GM18867 (cell line): ENCODE results near the gene CC2D2A.
"Not testable (repeated sequence)": the region's sequence is repeated elsewhere in the genome, so short reads cannot be mapped to it uniquely, and the experiment has no call there.

ENCODE experiments used
- ATAC-seq: cut with Tn5 transposase; IDR thresholded peaks from one replicate; pipeline ENCODE4 v1.9.1; 2021; ENCODE audit warnings: mild to moderate bottlenecking, moderate library complexity; ENCODE audit not compliant: unreplicated experiment

The CC2D2A gene

GRCh38 chr4:15556511-15557092, 86.9 kb downstream of the CC2D2A start:
- no peak for ATAC-seq

- ATAC-seq = no peak
These were observed 88.3 kb downstream of the CC2D2A start for GRCh38 chr4:15557786-15558550.

- ATAC-seq = no peak
These were observed 88.9 kb downstream of the CC2D2A start for GRCh38 chr4:15558561-15558960.

GRCh38 chr4:15562114-15562513, 92.4 kb downstream of the CC2D2A start:
- no peak for ATAC-seq

GRCh38 chr4:15562623-15563022, 92.9 kb downstream of the CC2D2A start:
- no peak for ATAC-seq

- no peak for ATAC-seq
These were observed 94.2 kb downstream of the CC2D2A start for GRCh38 chr4:15563871-15564270.

GRCh38 chr4:15568821-15569220, 99.1 kb downstream of the CC2D2A start:
- no peak for ATAC-seq

GRCh38 chr4:15569746-15570145, 100.1 kb downstream of the CC2D2A start:
- ATAC-seq = no peak

- no peak for ATAC-seq
These were observed 106.3 kb downstream of the CC2D2A start for GRCh38 chr4:15575966-15576365.

- no peak for ATAC-seq
These were observed 107.8 kb downstream of the CC2D2A start for GRCh38 chr4:15577508-15577907.

DNA sequence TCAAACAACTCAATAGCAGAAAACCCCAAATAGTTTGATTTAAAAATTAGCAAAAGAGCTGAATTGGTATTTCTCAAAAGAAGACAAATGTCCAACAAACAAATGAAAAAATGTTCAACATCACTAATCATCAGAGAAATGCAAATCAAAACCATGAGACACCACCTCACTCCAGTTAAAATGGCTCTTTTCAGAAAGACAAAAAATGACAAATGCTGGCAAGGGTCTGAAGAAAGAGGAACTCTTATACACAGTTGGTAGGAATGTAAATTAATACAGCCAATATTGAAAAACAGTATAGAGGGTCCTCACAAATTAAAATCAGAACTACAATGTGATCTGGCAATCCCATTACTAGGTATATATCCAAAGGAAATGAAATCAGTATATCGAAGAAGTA, 115.1 kb downstream of the CC2D2A start:
- ATAC-seq = no peak

- ATAC-seq = no peak
These were observed 115.6 kb downstream of the CC2D2A start for GRCh38 chr4:15585331-15585730.

- no peak for ATAC-seq
These were observed 116.4 kb downstream of the CC2D2A start for GRCh38 chr4:15586066-15586465.

- ATAC-seq = no peak
These were observed 118.0 kb downstream of the CC2D2A start for GRCh38 chr4:15587649-15588048.

- no peak for ATAC-seq
These were observed 123.1 kb downstream of the CC2D2A start for GRCh38 chr4:15592799-15593198.

- no peak for ATAC-seq
These were observed 129.0 kb downstream of the CC2D2A start for GRCh38 chr4:15598644-15599043.

DNA sequence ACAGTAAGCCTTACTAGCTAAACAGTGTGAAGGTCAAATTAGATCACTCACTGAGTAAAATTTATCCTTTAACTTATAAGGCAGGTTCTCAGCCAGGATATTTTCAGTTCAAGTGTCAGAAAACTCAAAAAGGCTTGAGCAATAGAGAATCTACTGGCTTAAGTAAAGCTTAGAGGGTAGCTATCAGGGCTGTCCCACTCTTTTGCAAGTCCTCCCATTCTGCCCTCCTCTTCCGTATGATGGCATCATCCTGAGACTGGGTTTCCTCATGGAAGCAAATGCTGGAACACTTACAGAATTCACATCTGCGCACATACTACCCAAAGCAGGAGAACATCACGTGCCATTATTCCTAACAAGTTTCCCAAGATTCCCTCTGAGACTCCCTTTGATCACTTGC, 130.5 kb downstream of the CC2D2A start:
- ATAC-seq = no peak

- no peak for ATAC-seq
These were observed 132.2 kb downstream of the CC2D2A start for GRCh38 chr4:15601862-15602261.

- ATAC-seq = no peak
These were observed 135.9 kb downstream of the CC2D2A start for GRCh38 chr4:15605537-15605936.

GRCh38 chr4:15610855-15611254, 141.2 kb downstream of the CC2D2A start:
- no peak for ATAC-seq

DNA sequence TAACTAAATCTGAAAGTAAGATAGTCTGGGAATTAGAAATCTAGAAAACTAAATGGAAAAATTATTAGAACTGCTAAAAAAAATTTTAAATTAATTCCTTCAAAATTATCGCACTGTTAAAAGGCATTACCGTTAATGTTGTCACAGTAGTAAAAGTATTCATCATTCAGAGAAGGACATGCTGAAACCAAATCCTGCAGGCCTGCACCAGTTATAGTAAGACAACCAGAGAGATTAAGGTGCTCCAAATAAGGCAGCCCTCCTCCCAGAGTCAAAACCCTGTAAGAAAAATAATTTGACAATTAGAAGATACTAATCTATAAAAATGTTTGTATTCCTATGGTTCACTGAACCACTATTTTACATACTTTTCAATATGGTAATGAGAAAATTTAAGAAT, 142.5 kb downstream of the CC2D2A start:
- ATAC-seq = no peak

DNA sequence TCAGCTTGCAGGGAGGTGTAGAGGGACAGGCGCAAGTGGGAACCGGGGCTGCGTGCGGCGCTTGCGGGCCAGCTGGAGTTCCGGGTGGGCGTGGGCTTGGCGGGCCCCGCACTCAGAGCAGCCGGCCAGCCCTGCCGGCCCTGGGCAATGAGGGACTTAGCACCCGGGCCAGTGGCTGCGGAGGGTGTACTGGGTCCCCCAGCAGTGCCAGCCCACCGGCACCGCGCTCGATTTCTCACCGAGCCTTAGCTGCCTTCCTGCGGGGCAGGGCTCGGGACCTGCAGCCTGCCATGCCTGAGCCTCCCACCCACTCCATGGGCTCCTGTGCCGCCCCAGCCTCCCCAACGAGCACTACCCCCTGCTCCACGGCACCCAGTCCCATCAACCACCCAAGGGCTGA, 145.2 kb downstream of the CC2D2A start:
- not testable (repeated sequence) for ATAC-seq

GRCh38 chr4:15617407-15617806, 147.7 kb downstream of the CC2D2A start:
- not testable (repeated sequence) for ATAC-seq
